K562 (cell line): ENCODE results near the gene AGPAT3. TPM values are rescaled to one million over a fixed set of nuclear protein-coding genes. Genes with fewer than 3 reads are reported as not detected.

Source experiments
- CEBPZ ChIP-seq: fragments of 150-350 bp; IDR thresholded peaks from 2 replicates; pipeline ENCODE4 v1.6.1; 2014; ENCODE audit warnings: low read depth, mild to moderate bottlenecking, low read length, borderline replicate concordance
- DEAF1 ChIP-seq: fragments of 450-650 bp; formaldehyde crosslinking; IDR thresholded peaks from 2 replicates; pipeline ENCODE4 v1.4.0; 2020; ENCODE audit warnings: mild to moderate bottlenecking, moderate library complexity
- E2F3 ChIP-seq: fragments of 250-450 bp; sonication (Bioruptor Pico); IDR thresholded peaks from 2 replicates; pipeline ENCODE4 v1.4.0; 2020; ENCODE audit warnings: mild to moderate bottlenecking
- EHMT2 ChIP-seq: fragments of 450-650 bp; IDR thresholded peaks from 2 replicates; pipeline ENCODE4 v1.6.1; 2018; ENCODE audit warnings: antibody characterized with exemption
- ETS1 ChIP-seq: conservative IDR thresholded peaks from 2 replicates; pipeline ENCODE4 v1.6.1; 2011; ENCODE audit warnings: low read depth, mild to moderate bottlenecking, low read length; ENCODE audit not compliant: control insufficient read depth
- FOXP1 ChIP-seq: sonication (generic); formaldehyde crosslinking; IDR thresholded peaks from 2 replicates; pipeline ENCODE4 v1.8.0; 2022; ENCODE audit warnings: mild to moderate bottlenecking, missing genetic modification reagents
- IRF2 ChIP-seq: sonication (generic); formaldehyde crosslinking; IDR thresholded peaks from 2 replicates; pipeline ENCODE4 v1.8.1; 2022; ENCODE audit warnings: mild to moderate bottlenecking, missing genetic modification reagents
- NR4A1 ChIP-seq, 2 experiments: fragments of 250-450 bp in 1 of 2; fragments of 450-650 bp in 1 of 2; sonication (Bioruptor Pico) in 1 of 2; IDR thresholded peaks; 2 replicates each; pipeline versions ENCODE4 v1.4.0 to v1.6.1; 2016 to 2020; ENCODE audit warnings: mild to moderate bottlenecking in 2 of 2, missing compliant biosample characterization in 1 of 2, missing genetic modification characterization in 1 of 2, moderate library complexity in 1 of 2
- PKNOX1 ChIP-seq: fragments of 450-650 bp; IDR thresholded peaks from 2 replicates; pipeline ENCODE4 v1.6.1; 2016
- RHOXF2B ChIP-seq: fragments of 250-450 bp; sonication (Bioruptor Pico); conservative IDR thresholded peaks from 2 replicates; pipeline ENCODE4 v1.5.1; 2021
- SIN3A ChIP-seq, 2 experiments: fragments of 150-350 bp in 1 of 2; IDR thresholded peaks; 2 replicates each; pipeline ENCODE4 v1.6.1; 2011 to 2016; ENCODE audit warnings: borderline replicate concordance in 2 of 2, low read depth in 2 of 2, low read length in 2 of 2, mild to moderate bottlenecking in 2 of 2, moderate library complexity in 2 of 2; ENCODE audit not compliant: control insufficient read depth in 1 of 2
- SPI1 ChIP-seq: IDR thresholded peaks from 2 replicates; pipeline ENCODE4 v1.6.1; 2011; ENCODE audit warnings: low read depth, low read length, control low read depth, borderline replicate concordance
- STAT5A ChIP-seq: IDR thresholded peaks from 2 replicates; pipeline ENCODE4 v1.6.1; 2012; ENCODE audit warnings: low read length, inconsistent platforms, borderline replicate concordance
- U2AF1 ChIP-seq: fragments of 200-400 bp; formaldehyde crosslinking; optimal IDR thresholded peaks from 2 replicates; pipeline ENCODE3; 2017; ENCODE audit warnings: mild to moderate bottlenecking, low read depth, low read length, moderate library complexity
- ZNF655 ChIP-seq: fragments of 250-450 bp; sonication (Bioruptor Pico); IDR thresholded peaks from 2 replicates; pipeline ENCODE4 v1.5.0; 2021
- ZSCAN32 ChIP-seq: fragments of 450-650 bp; formaldehyde crosslinking; IDR thresholded peaks from 2 replicates; pipeline ENCODE4 v1.4.0; 2020; ENCODE audit warnings: mild to moderate bottlenecking, moderate library complexity
- polyA plus RNA-seq, 8 experiments: library from polyadenylated mRNA; depleted of rRNA in 4 of 8; stranded (reverse) in 5 of 8; unstranded in 3 of 8; fragments of >200 nt; fragmentation: Nextera tagmentation in 2 of 8; fragmentation: Illumina TruSeq in 1 of 8; extraction: Ambion mirVana in 2 of 8; extraction: Trizol in 1 of 8; gene quantifications; 2 replicates each; pipeline versions ENCODE4 v1.2.1 to v1.2.3, GENCODE V29; 2011 to 2014; ENCODE audit warnings: inconsistent platforms in 1 of 8, missing spikeins in 1 of 8
- total RNA-seq, 7 experiments: library from RNA; depleted of rRNA in 6 of 7; stranded (reverse); fragments of >200 nt in 6 of 7; fragmentation: Illumina TruSeq in 2 of 7; extraction: Trizol in 2 of 7; gene quantifications; 2 replicates each; pipeline versions ENCODE4 v1.2.1 to v1.2.3, GENCODE V29; 2011 to 2021; ENCODE audit warnings: low replicate concordance in 1 of 7

Gene AGPAT3
- total and polyA plus RNA-seq, 9 of the 15 experiments (the other 6 are each of a cell fraction or from before 2014, with no cell fraction given), result 1.5 to 88.4 (median 35.7) TPM

GRCh38 chr21:43948740-43949498 is 83.9 kb downstream of the AGPAT3 start (continued):
- no peak for TF ChIP-seq U2AF1
- TF ChIP-seq SIN3A (IDR thresholded peaks at IDR 0.05; ENCODE audit: borderline replicate concordance in 2 of 2, control insufficient read depth in 1 of 2, low read depth in 2 of 2, low read length in 2 of 2), result no peak
- no peak for TF ChIP-seq IRF2 (CRISPR knock-in tag)
- no peak for TF ChIP-seq ZNF655 (CRISPR knock-in tag)
- TF ChIP-seq SPI1, result no peak
- peak; percentile 52 for TF ChIP-seq STAT5A
- no peak for TF ChIP-seq NR4A1 (CRISPR knock-in tag; IDR thresholded peaks at IDR 0.05)
- TF ChIP-seq NR4A1 (tag; IDR thresholded peaks at IDR 0.05), result no peak
- TF ChIP-seq CEBPZ, result no peak
- TF ChIP-seq E2F3, result no peak
- TF ChIP-seq EHMT2, result no peak
- no peak for TF ChIP-seq PKNOX1
- no peak for TF ChIP-seq DEAF1 (CRISPR knock-in tag)
- no peak for TF ChIP-seq FOXP1 (CRISPR knock-in tag)
- no peak for TF ChIP-seq ZSCAN32
- no peak for TF ChIP-seq RHOXF2B (CRISPR knock-in tag)
- no peak for TF ChIP-seq ETS1
